Mucosa of descending colon (tissue), 3 donors: ENCODE data around the gene TKFC. TPM values are rescaled to one million over a fixed set of nuclear protein-coding genes. Genes with fewer than 3 reads are reported as not detected.

Experiments
- ATAC-seq: fragments of 200-7000 bp; cut with Tn5 transposase; one replicate; pipeline ENCODE4 v1.9.1; 2020; ENCODE audit warnings: mild to moderate bottlenecking, moderate library complexity
- DNase-seq, 3 donors: peaks; one replicate each; pipeline ENCODE4 v3.0.0-alpha.2; 2020
- H3K36me3 ChIP-seq: fragments of 200-600 bp; one replicate; pipeline ENCODE4 v1.8.0; 2021; ENCODE audit warnings: low read depth, mild to moderate bottlenecking
- H3K4me1 ChIP-seq: fragments of 200-600 bp; one replicate; pipeline ENCODE4 v1.8.0; 2021; ENCODE audit warnings: low read depth, mild to moderate bottlenecking
- H3K4me3 ChIP-seq: fragments of 200-600 bp; one replicate; pipeline ENCODE4 v1.8.0; 2021; ENCODE audit warnings: mild to moderate bottlenecking
- H3K9me3 ChIP-seq: fragments of 200-600 bp; one replicate; pipeline ENCODE4 v1.8.0; 2021; ENCODE audit warnings: mild to moderate bottlenecking
- CTCF ChIP-seq: fragments of 200-600 bp; IDR thresholded peaks from one replicate; pipeline ENCODE4 v1.8.0; 2022; ENCODE audit warnings: antibody characterized with exemption, mild to moderate bottlenecking
- intact Hi-C, 2 donors: fragments of 100-400 bp; cut with DNase I in 1 of 2; cut with micrococcal nuclease in 1 of 2; formaldehyde crosslinking; loops; one replicate each; pipeline versions ENCODE4 v1.11.0 to v1.11.1; 2022; cut with DNase I, micrococcal nuclease
- total RNA-seq, 3 donors: library from RNA; stranded (reverse); fragmentation: NEBNext Ultra II Directional in 2 of 3; extraction: Animal tissue kit (Norgen Biotek cat#: 25700) in 2 of 3; gene quantifications; one replicate each; pipeline versions ENCODE4 v1.2.1 to v1.2.4, GENCODE V29; 2021 to 2023
- donor health status: DM: no; HTN: no; CAD: no; lungs with moderate emphysema.
- donor health status: DM: no; HTN: no; CAD: no.
- donor health status: DM: no; HTN: yes; CAD: no.

Gene TKFC
- total RNA-seq, 3 donors from 2014 or later: 30.9 to 78.8 (median 63.1) TPM

GRCh38 chr11:61298663-61299244 is 34.3 kb upstream of the TKFC start:
- TF ChIP-seq CTCF: no peak
- DNase-seq (no peak), ATAC-seq (no peak)
- Histone ChIP-seq H3K4me3 (no peak overlapping the region), H3K9me3 (no peaks in the 10 kb centered on the region), H3K4me1 (peaks cover 18% of the 10 kb centered on the region), H3K36me3 (peaks cover 16% of the 10 kb centered on the region)
- intact Hi-C loops: no loop called here

GRCh38 chr11:61302550-61302949 is 30.5 kb upstream of the TKFC start:
- H3K4me1 ChIP-seq: no peaks in the 10 kb centered on the region
- intact Hi-C loops: no loop called here
- H3K4me3 ChIP-seq: no peak overlapping the region
- ATAC-seq: no peak
- peaks cover 16% of the 10 kb centered on the region for H3K36me3 ChIP-seq
- DNase-seq: no peak
- no peaks in the 10 kb centered on the region for H3K9me3 ChIP-seq
- TF ChIP-seq CTCF: no peak

- intact Hi-C loops: no loop called here
- Histone ChIP-seq H3K4me1 (no peaks in the 10 kb centered on the region), H3K4me3 (no peak overlapping the region), H3K36me3 (peaks cover 16% of the 10 kb centered on the region), H3K9me3 (no peaks in the 10 kb centered on the region)
- DNase-seq (no peak), ATAC-seq (no peak)
- TF ChIP-seq CTCF: no peak
Observed at GRCh38 chr11:61303725-61304124, 29.3 kb upstream of the TKFC start.

DNA sequence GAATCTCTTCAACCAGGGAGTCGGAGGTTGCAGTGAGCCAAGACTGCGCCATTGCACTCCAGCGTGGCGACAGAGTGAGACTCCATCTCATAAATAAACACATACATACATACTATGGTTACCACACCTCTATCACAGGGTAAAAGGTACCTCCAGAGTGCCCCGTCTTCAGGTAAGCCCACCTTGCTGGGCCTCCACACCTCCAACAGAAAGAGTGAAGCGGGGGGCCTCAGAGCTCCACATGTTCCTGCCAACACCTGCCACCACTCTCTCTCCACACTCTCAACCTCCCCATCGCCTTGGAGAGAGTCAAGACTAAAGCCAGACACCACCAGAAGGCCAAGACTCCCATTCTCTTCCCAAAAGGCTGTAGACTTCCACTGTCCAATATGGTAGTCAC is 27.6 kb upstream of the TKFC start:
- no peak for DNase-seq

DNA sequence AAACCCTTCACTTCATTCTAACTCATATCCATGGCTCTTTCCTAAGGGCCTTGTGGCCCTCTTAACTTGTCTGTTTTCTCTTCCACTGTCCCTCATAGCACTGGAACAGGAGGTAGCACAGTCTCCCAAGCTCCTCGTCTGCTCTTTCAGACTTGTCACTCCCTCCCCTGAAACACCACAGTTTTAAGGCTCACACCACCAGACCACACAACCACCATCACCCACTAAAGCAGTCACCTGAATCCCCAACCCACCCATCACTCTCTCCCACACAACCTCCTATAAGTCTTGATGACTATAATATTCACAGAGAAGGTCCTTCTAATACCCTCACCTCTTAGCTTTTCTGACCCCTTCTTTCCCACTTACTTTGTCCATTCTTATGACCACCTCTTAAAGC is 26.8 kb upstream of the TKFC start:
- DNase-seq (no peak), ATAC-seq (no peak)
- Histone ChIP-seq H3K4me3 (no peak overlapping the region), H3K9me3 (no peaks in the 10 kb centered on the region), H3K36me3 (peaks cover 18% of the 10 kb centered on the region), H3K4me1 (no peaks in the 10 kb centered on the region)
- TF ChIP-seq CTCF: no peak
- intact Hi-C loops: no loop called here

More for the DNA sequence above, 27.6 kb upstream of the TKFC start:
- no peaks in the 10 kb centered on the region for H3K4me1 ChIP-seq
- intact Hi-C loops: no loop called here
- no peak for ATAC-seq
- no peak overlapping the region for H3K4me3 ChIP-seq
- H3K36me3 ChIP-seq: peaks cover 18% of the 10 kb centered on the region
- no peaks in the 10 kb centered on the region for H3K9me3 ChIP-seq
- no peak for TF ChIP-seq CTCF

GRCh38 chr11:61307354-61307753 is 25.7 kb upstream of the TKFC start:
- intact Hi-C loops: no loop called here
- H3K4me3 ChIP-seq: no peak overlapping the region
- TF ChIP-seq CTCF: no peak
- peaks cover 18% of the 10 kb centered on the region for H3K36me3 ChIP-seq
- no peaks in the 10 kb centered on the region for H3K9me3 ChIP-seq
- ATAC-seq (no peak), DNase-seq (no peak)
- H3K4me1 ChIP-seq: no peaks in the 10 kb centered on the region
